Panc1 (cell line): Measurements from ENCODE around the gene CTDP1. TPM values are rescaled to one million over a fixed set of nuclear protein-coding genes. Genes with fewer than 3 reads are reported as not detected.

Experiments
- ATAC-seq: fragments of 200-7000 bp; cut with Tn5 transposase; 2 replicates; pipeline ENCODE4 v1.9.1; 2020; ENCODE audit warnings: mild to moderate bottlenecking, moderate library complexity
- BruUV-seq: library from RNA; stranded (reverse); fragments of 400-500 nt; replicated peaks from 2 replicates; lab custom pipeline; 2021; lab: Mats Ljungman, UMichigan
- CTCF ChIA-PET: fragments of 300-600 bp; sonication (Branson Sonifier 250); formaldehyde crosslinking; loops from one replicate; lab custom pipeline; 2022; ENCODE audit warnings: antibody characterized with exemption; lab: Charles Lee
- POLR2A ChIA-PET: fragments of 300-600 bp; sonication (Branson Sonifier 250); formaldehyde crosslinking; loops from one replicate; lab custom pipeline; 2022; ENCODE audit warnings: antibody characterized with exemption; lab: Charles Lee
- DNase-seq: peaks from one replicate; pipeline ENCODE4 v3.0.0-alpha.2; 2010; ENCODE audit warnings: low read depth, low spot score
- H3K27ac ChIP-seq: 2 replicates; pipeline ENCODE4 v1.5.1; 2011; ENCODE audit warnings: mild to moderate bottlenecking, low read length, inconsistent platforms
- H3K27me3 ChIP-seq: fragments of 200-500 bp; sonication (Bioruptor generic); 2 replicates; pipeline ENCODE4 v1.6.0; 2014; ENCODE audit warnings: low read length, inconsistent platforms; ENCODE audit not compliant: control insufficient read depth, insufficient read depth
- H3K36me3 ChIP-seq: fragments of 200-500 bp; sonication (Bioruptor generic); 2 replicates; pipeline ENCODE4 v1.5.1; 2014; ENCODE audit warnings: inconsistent platforms, mild to moderate bottlenecking, low read length, moderate library complexity; ENCODE audit not compliant: control insufficient read depth, insufficient read depth
- H3K4me1 ChIP-seq: 2 replicates; pipeline ENCODE4 v1.5.1; 2011; ENCODE audit warnings: inconsistent platforms, mild to moderate bottlenecking, low read length, moderate library complexity; ENCODE audit not compliant: control insufficient read depth, insufficient read depth
- H3K4me3 ChIP-seq, 2 experiments: 2 replicates each; pipeline ENCODE4 v1.5.1; 2011 to 2012; ENCODE audit warnings: low read depth in 2 of 2, low read length in 2 of 2, mild to moderate bottlenecking in 2 of 2, inconsistent platforms in 1 of 2, moderate library complexity in 1 of 2
- H3K9me3 ChIP-seq: fragments of 200-500 bp; sonication (Bioruptor generic); 2 replicates; pipeline ENCODE4 v1.5.1; 2014; ENCODE audit warnings: low read depth, mild to moderate bottlenecking, inconsistent platforms, low read length, moderate library complexity; ENCODE audit not compliant: control insufficient read depth, insufficient read depth
- POLR2AphosphoS5 ChIP-seq: IDR thresholded peaks from 2 replicates; pipeline ENCODE4 v1.6.1; 2012; ENCODE audit warnings: mild to moderate bottlenecking, low read depth, low read length, moderate library complexity
- SIN3A ChIP-seq: IDR thresholded peaks from 2 replicates; pipeline ENCODE4 v1.6.1; 2012; ENCODE audit warnings: low read depth, mild to moderate bottlenecking, low read length, moderate library complexity, borderline replicate concordance; ENCODE audit not compliant: insufficient read depth
- TCF7L2 ChIP-seq: IDR thresholded peaks from 2 replicates; pipeline ENCODE4 v1.6.1; 2011; ENCODE audit warnings: mild to moderate bottlenecking, low read depth, low read length, inconsistent platforms
- in situ Hi-C: cut with HindIII; loops from 2 replicates; pipeline ENCODE4 v1.10.0; 2016; ENCODE audit warnings: low sequenced_read_pairs, low pct_unique_long_range_greater_than_20kb
- intact Hi-C: fragments of 100-400 bp; cut with micrococcal nuclease; formaldehyde crosslinking; loops from one replicate; pipeline ENCODE4 v1.10.0; 2022; ENCODE audit not compliant: unreplicated experiment
- total RNA-seq: library from RNA; stranded (reverse); gene quantifications from one replicate; pipeline ENCODE4 v1.2.1, GENCODE V29; 2021; ENCODE audit not compliant: unreplicated experiment
- TF ChIP-seq, protein P1 (sequence below): fragments of 450-650 bp; IDR thresholded peaks from 2 replicates; pipeline ENCODE4 v1.5.1; 2017; ENCODE audit warnings: mild to moderate bottlenecking
- TF ChIP-seq, protein P2 (sequence below), 2 experiments: IDR thresholded peaks; 2 replicates each; pipeline ENCODE4 v1.6.1; 2011 to 2012; ENCODE audit warnings: low read depth in 2 of 2, control low read depth in 1 of 2, low read length in 1 of 2, mild to moderate bottlenecking in 1 of 2, moderate library complexity in 1 of 2; ENCODE audit not compliant: insufficient read depth in 1 of 2

CTDP1 gene
- total RNA-seq, 1 experiment from 2014 or later, result 52.8 TPM

DNA sequence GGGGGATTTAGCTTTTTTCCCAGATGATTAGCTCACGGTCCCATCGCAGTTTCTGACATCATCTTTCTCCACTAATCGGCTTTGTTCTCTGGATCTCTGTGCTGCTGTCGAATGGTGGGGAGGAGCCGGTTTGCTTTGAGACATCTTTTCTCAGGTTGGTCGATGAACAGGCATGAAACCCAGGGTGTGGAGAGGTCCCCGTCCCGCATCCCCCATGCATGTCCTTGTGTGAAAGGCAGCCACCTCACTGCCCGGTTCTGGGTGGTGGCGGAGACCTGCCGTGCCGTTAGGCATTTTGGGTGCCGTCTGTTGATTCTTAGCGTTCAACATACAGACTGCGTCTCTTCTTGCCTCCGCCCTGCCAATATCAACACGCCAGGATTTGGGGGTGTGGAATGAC lies 57.8 kb downstream of the CTDP1 start:
- H3K9me3 ChIP-seq, result peaks cover 4% of the 10 kb centered on the region; the same call in 1 of the 2 replicates
- no peak for DNase-seq
- H3K36me3 ChIP-seq, result peaks cover 3% of the 10 kb centered on the region; the same call in 1 of the 2 replicates
- ATAC-seq, result no peak
- no TSS peak for BruUV-seq
- no peak overlapping the region for H3K27ac ChIP-seq
- POLR2A ChIA-PET, result no interaction called here
- H3K27me3 ChIP-seq, result no peaks in the 10 kb centered on the region
- H3K4me1 ChIP-seq, result no peaks in the 10 kb centered on the region
- TF ChIP-seq, protein P1, sequence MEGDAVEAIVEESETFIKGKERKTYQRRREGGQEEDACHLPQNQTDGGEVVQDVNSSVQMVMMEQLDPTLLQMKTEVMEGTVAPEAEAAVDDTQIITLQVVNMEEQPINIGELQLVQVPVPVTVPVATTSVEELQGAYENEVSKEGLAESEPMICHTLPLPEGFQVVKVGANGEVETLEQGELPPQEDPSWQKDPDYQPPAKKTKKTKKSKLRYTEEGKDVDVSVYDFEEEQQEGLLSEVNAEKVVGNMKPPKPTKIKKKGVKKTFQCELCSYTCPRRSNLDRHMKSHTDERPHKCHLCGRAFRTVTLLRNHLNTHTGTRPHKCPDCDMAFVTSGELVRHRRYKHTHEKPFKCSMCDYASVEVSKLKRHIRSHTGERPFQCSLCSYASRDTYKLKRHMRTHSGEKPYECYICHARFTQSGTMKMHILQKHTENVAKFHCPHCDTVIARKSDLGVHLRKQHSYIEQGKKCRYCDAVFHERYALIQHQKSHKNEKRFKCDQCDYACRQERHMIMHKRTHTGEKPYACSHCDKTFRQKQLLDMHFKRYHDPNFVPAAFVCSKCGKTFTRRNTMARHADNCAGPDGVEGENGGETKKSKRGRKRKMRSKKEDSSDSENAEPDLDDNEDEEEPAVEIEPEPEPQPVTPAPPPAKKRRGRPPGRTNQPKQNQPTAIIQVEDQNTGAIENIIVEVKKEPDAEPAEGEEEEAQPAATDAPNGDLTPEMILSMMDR, result no peak
- TF ChIP-seq, protein P2, sequence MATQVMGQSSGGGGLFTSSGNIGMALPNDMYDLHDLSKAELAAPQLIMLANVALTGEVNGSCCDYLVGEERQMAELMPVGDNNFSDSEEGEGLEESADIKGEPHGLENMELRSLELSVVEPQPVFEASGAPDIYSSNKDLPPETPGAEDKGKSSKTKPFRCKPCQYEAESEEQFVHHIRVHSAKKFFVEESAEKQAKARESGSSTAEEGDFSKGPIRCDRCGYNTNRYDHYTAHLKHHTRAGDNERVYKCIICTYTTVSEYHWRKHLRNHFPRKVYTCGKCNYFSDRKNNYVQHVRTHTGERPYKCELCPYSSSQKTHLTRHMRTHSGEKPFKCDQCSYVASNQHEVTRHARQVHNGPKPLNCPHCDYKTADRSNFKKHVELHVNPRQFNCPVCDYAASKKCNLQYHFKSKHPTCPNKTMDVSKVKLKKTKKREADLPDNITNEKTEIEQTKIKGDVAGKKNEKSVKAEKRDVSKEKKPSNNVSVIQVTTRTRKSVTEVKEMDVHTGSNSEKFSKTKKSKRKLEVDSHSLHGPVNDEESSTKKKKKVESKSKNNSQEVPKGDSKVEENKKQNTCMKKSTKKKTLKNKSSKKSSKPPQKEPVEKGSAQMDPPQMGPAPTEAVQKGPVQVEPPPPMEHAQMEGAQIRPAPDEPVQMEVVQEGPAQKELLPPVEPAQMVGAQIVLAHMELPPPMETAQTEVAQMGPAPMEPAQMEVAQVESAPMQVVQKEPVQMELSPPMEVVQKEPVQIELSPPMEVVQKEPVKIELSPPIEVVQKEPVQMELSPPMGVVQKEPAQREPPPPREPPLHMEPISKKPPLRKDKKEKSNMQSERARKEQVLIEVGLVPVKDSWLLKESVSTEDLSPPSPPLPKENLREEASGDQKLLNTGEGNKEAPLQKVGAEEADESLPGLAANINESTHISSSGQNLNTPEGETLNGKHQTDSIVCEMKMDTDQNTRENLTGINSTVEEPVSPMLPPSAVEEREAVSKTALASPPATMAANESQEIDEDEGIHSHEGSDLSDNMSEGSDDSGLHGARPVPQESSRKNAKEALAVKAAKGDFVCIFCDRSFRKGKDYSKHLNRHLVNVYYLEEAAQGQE (IDR thresholded peaks at IDR 0.05; ENCODE audit: insufficient read depth in 1 of 2, low read depth in 2 of 2, low read length in 1 of 2), result no peak
- no peak for TF ChIP-seq SIN3A
- no peak for TF ChIP-seq TCF7L2
- TF ChIP-seq POLR2AphosphoS5, result no peak
- intact Hi-C loops (no loop called here), in situ Hi-C loops (no loop called here)
- no peak overlapping the region for H3K4me3 ChIP-seq
- CTCF ChIA-PET, result no interaction called here

DNA sequence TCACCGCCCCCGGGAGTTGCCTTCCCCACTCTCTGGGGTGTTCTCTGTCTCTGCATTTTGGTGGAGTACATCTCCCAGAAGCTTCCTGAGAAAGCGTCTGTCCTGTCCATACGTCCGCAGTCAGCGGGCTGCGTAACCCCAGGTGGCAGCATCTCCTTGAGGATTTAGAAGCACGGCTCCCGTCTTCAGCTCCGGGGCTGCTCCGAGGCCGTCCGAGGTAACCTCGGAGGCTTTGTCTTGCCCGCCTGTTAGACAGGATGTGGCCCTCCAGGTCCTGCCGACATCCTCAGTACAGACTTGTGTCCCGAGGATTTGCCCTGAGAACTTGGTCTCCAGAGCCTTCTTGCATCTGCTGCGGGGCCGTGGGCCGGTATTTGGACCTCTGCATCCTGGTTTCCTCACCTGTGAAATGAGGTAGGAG lies 58.4 kb downstream of the CTDP1 start:
- no peaks in the 10 kb centered on the region for H3K9me3 ChIP-seq
- intact Hi-C loops (no loop called here), in situ Hi-C loops (no loop called here)
- peaks cover 3% of the 10 kb centered on the region; the same call in 1 of the 2 replicates for H3K36me3 ChIP-seq
- H3K27me3 ChIP-seq, result no peaks in the 10 kb centered on the region
- no TSS peak for BruUV-seq
- no peak overlapping the region for H3K4me3 ChIP-seq
- H3K4me1 ChIP-seq, result no peaks in the 10 kb centered on the region
- no peak for DNase-seq
- ChIA-PET POLR2A (no interaction called here), CTCF (interaction anchor here (0.7 kb wide), 1 partner anchor 216 kb away, joined by 3 read pairs; no protein-coding TSS in a partner anchor)
- ATAC-seq, result no peak
- H3K27ac ChIP-seq, result no peak overlapping the region
- TF ChIP-seq, protein P2 (IDR thresholded peaks at IDR 0.05; ENCODE audit: insufficient read depth in 1 of 2, low read depth in 2 of 2, low read length in 1 of 2), result no peak
- TF ChIP-seq, protein P1, result no peak
- TF ChIP-seq TCF7L2 (no peak), SIN3A (no peak), POLR2AphosphoS5 (no peak)
